ENCODE results near the gene KDM4D. TPM values are rescaled to one million over a fixed set of nuclear protein-coding genes. Genes with fewer than 3 reads are reported as not detected.
A peak's percentile ranks its signal among the peaks of the same experiment; 100 is the strongest.
"Not testable (repeated sequence)": the region's sequence is repeated elsewhere in the genome, so short reads cannot be mapped to it uniquely, and the experiment has no call there.

The KDM4D gene
- total RNA-seq, 2 experiments from 2014 or later = 1.3 to 1.4 TPM

- no peaks in the 10 kb centered on the region for H3K27me3 Mint-ChIP-seq
- ATAC-seq (no peak), DNase-seq (no peak)
- CTCF ChIA-PET = no interaction called here
- H3K36me3 Mint-ChIP-seq = no peaks in the 10 kb centered on the region
- no peaks in the 10 kb centered on the region for H3K9me3 Mint-ChIP-seq (ENCODE audit: low read depth)
- no peak within 1 kb of the TSS for H3K27ac Mint-ChIP-seq
- no peak within 1 kb of the TSS for H3K4me3 Mint-ChIP-seq
- H3K4me1 Mint-ChIP-seq = no peaks in the 10 kb centered on the region
Observed at GRCh38 chr11:95024958-95025357, 51.4 kb downstream of the KDM4D start, which contains the start of gene KDM4E. Gene KDM4E (plus strand): TSS chr11:95025258. CDS start chr11:95025558, 300 bp downstream.

- H3K27me3 Mint-ChIP-seq; ATAC-seq; H3K4me1 Mint-ChIP-seq; H3K36me3 Mint-ChIP-seq; H3K27ac Mint-ChIP-seq; H3K4me3 Mint-ChIP-seq; H3K9me3 Mint-ChIP-seq (ENCODE audit: low read depth); CTCF ChIA-PET; DNase-seq: not testable (repeated sequence)
Observed at GRCh38 chr11:95025594-95025993, 52.1 kb downstream of the KDM4D start.

- CTCF ChIA-PET = no interaction called here
- Mint-ChIP-seq H3K4me3 (no peak overlapping the region), H3K9me3 (ENCODE audit: low read depth) (no peaks in the 10 kb centered on the region), H3K27me3 (peaks cover 6% of the 10 kb centered on the region), H3K36me3 (no peaks in the 10 kb centered on the region), H3K4me1 (no peaks in the 10 kb centered on the region), H3K27ac (no peak overlapping the region)
- DNase-seq (no peak), ATAC-seq (no peak)
Observed at GRCh38 chr11:95028357-95028756, 54.8 kb downstream of the KDM4D start.

GRCh38 chr11:95033051-95033450 lies 59.5 kb downstream of the KDM4D start:
- H3K36me3 Mint-ChIP-seq = no peaks in the 10 kb centered on the region
- no peaks in the 10 kb centered on the region for H3K4me1 Mint-ChIP-seq

GRCh38 chr11:95035316-95035715 lies 61.8 kb downstream of the KDM4D start:
- DNase-seq = no peak
- Mint-ChIP-seq H3K4me1 (no peaks in the 10 kb centered on the region), H3K9me3 (ENCODE audit: low read depth) (no peaks in the 10 kb centered on the region)

More at GRCh38 chr11:95033051-95033450, 59.5 kb downstream of the KDM4D start:
- H3K9me3 Mint-ChIP-seq (ENCODE audit: low read depth) = no peaks in the 10 kb centered on the region
- no peak for DNase-seq
- CTCF ChIA-PET = no interaction called here
- H3K27me3 Mint-ChIP-seq = peaks cover 34% of the 10 kb centered on the region
- no peak overlapping the region for H3K27ac Mint-ChIP-seq
- H3K4me3 Mint-ChIP-seq = no peak overlapping the region
- ATAC-seq = no peak

GRCh38 chr11:95037356-95038035 lies 64.0 kb downstream of the KDM4D start:
- H3K4me1 Mint-ChIP-seq; CTCF ChIA-PET; H3K9me3 Mint-ChIP-seq (ENCODE audit: low read depth); H3K36me3 Mint-ChIP-seq; H3K4me3 Mint-ChIP-seq; DNase-seq; H3K27ac Mint-ChIP-seq: not testable (repeated sequence)
- ATAC-seq = peak; percentile 65
- peaks cover 43% of the 10 kb centered on the region for H3K27me3 Mint-ChIP-seq

More at GRCh38 chr11:95035316-95035715, 61.8 kb downstream of the KDM4D start:
- Mint-ChIP-seq H3K4me3 (no peak overlapping the region), H3K27ac (no peak overlapping the region), H3K36me3 (no peaks in the 10 kb centered on the region), H3K27me3 (peaks cover 40% of the 10 kb centered on the region)
- ATAC-seq = no peak
- CTCF ChIA-PET = interaction anchor here (0.6 kb wide), 1 partner anchor 905 kb away, joined by 3 read pairs; no protein-coding TSS in a partner anchor

GRCh38 chr11:95042239-95042638 lies 68.7 kb downstream of the KDM4D start:
- Mint-ChIP-seq H3K27ac (no peak overlapping the region), H3K9me3 (ENCODE audit: low read depth) (no peaks in the 10 kb centered on the region), H3K4me1 (peaks cover 8% of the 10 kb centered on the region), H3K27me3 (peaks cover 46% of the 10 kb centered on the region), H3K4me3 (no peak overlapping the region), H3K36me3 (no peaks in the 10 kb centered on the region)
- CTCF ChIA-PET = no interaction called here
- no peak for DNase-seq
- no peak for ATAC-seq

- no peak for ATAC-seq
- CTCF ChIA-PET = no interaction called here
- no peaks in the 10 kb centered on the region for H3K9me3 Mint-ChIP-seq (ENCODE audit: low read depth)
- DNase-seq = no peak
- no peak overlapping the region for H3K4me3 Mint-ChIP-seq
- H3K4me1 Mint-ChIP-seq = peaks cover 8% of the 10 kb centered on the region
- peaks cover 47% of the 10 kb centered on the region for H3K27me3 Mint-ChIP-seq
- no peak overlapping the region for H3K27ac Mint-ChIP-seq
- no peaks in the 10 kb centered on the region for H3K36me3 Mint-ChIP-seq
Observed at GRCh38 chr11:95042906-95043305, 69.4 kb downstream of the KDM4D start.

GRCh38 chr11:95044010-95044409 lies 70.5 kb downstream of the KDM4D start:
- CTCF ChIA-PET = no interaction called here
- Mint-ChIP-seq H3K9me3 (ENCODE audit: low read depth) (no peaks in the 10 kb centered on the region), H3K27ac (no peak overlapping the region), H3K4me1 (peaks cover 8% of the 10 kb centered on the region), H3K4me3 (no peak overlapping the region), H3K27me3 (peaks cover 51% of the 10 kb centered on the region), H3K36me3 (no peaks in the 10 kb centered on the region)
- no peak for ATAC-seq
- DNase-seq = no peak

- Mint-ChIP-seq H3K27me3 (peaks cover 55% of the 10 kb centered on the region), H3K36me3 (no peaks in the 10 kb centered on the region), H3K4me3 (no peak overlapping the region), H3K27ac (no peak overlapping the region), H3K4me1 (peaks cover 8% of the 10 kb centered on the region), H3K9me3 (ENCODE audit: low read depth) (no peaks in the 10 kb centered on the region)
- CTCF ChIA-PET = no interaction called here
- no peak for ATAC-seq
- no peak for DNase-seq
Observed at GRCh38 chr11:95045812-95046211, 72.3 kb downstream of the KDM4D start.

Other genes starting within 250 kb of the KDM4D start
- gene AMOTL1, start 205.4 kb upstream of the KDM4D start, total RNA-seq = 1 to 10 TPM; 3.9 to 4.6 TPM
- gene CWC15, start 153 bp upstream of the KDM4D start, total RNA-seq = 10 to 100 TPM; 81.6 to 89.1 TPM
- not detected for gene KDM4E, start 51.5 kb downstream of the KDM4D start, total RNA-seq
- gene KDM4F, start 75.7 kb downstream of the KDM4D start, total RNA-seq = not detected
- 10 to 100 TPM; 23.9 to 45.9 TPM for gene SRSF8, start 93.2 kb downstream of the KDM4D start, total RNA-seq
- 10 to 100 TPM; 37.1 to 40.5 TPM for gene ENDOD1, start 116.1 kb downstream of the KDM4D start, total RNA-seq